Measurements from ENCODE around the gene ESPNL. TPM values are rescaled to one million over a fixed set of nuclear protein-coding genes. Genes with fewer than 3 reads are reported as not detected.

ESPNL gene
- total RNA-seq, 1 experiment from 2014 or later = 0.85 TPM

DNA sequence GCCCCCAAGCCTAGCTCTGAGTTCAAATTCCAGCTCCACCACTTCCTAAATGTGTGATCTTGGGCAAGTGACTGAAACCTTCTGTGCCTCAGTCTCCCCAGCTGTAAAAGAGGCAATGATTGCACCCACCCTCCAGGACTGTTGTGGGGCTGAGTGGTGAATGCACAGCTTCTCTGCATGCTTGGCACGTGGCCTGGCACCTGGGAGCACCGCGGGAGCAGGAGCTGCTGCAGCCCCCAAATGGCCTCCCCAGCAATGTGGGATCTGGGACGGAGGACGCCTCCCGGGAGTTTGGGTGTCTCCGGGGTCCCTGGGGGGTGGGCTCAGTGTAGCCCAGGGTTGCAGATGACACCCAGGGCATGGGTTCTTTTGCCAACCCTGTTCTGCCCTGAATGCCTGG lies 39.9 kb downstream of the ESPNL start:
- no peak for DNase-seq (ENCODE audit: low read depth)

- no peak for DNase-seq (ENCODE audit: low read depth)
Measured at GRCh38 chr2:238140721-238141540, 40.8 kb downstream of the ESPNL start.

GRCh38 chr2:238141541-238142318 lies 41.6 kb downstream of the ESPNL start:
- peak; percentile 61 for DNase-seq (ENCODE audit: low read depth)

GRCh38 chr2:238142382-238143205 lies 42.5 kb downstream of the ESPNL start:
- no peak for DNase-seq (ENCODE audit: low read depth)

GRCh38 chr2:238143239-238143951 lies 43.3 kb downstream of the ESPNL start:
- DNase-seq (ENCODE audit: low read depth) = peak; percentile 78

DNA sequence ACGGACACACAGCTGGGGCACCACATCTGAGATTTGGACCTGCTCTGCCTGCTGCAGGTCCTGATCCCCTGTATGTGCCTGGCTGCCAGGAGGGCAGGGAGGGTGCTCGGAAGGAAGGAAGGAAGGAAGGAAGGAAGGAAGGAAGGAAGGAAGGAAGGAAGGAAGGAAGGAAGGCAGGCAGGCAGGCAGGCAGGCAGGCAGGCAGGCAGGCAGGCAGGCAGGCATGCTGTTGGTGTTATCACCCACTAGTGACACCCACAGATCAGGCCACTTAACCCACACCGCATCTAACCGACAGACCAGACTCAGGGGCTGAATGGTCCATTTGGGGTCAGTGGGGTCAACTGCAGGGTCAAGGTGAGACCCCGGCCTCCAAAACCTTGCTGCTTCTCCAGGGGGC lies 44.1 kb downstream of the ESPNL start:
- DNase-seq (ENCODE audit: low read depth) = no peak

DNA sequence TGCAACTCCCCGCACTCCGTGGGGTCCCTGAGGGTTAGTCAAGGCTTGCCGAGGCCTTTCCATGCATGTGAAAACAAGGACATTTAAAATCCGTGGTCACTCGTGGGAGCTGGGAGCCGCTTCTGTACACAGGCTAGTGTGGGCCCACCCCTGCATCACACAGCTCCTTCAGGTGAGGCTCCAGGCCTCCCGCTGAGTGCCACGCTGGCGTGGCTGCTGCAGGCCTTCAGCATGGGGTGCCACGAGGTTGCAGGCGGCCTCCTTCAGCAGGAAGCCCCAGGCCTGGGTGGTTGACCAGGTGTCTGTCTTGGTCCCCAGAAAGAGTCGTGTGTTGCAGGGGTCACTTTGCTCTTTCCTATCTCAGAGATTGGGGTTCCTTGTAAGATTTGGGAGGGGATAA lies 44.9 kb downstream of the ESPNL start:
- no peak for DNase-seq (ENCODE audit: low read depth)

GRCh38 chr2:238145851-238146250 lies 45.7 kb downstream of the ESPNL start:
- DNase-seq (ENCODE audit: low read depth) = no peak

DNA sequence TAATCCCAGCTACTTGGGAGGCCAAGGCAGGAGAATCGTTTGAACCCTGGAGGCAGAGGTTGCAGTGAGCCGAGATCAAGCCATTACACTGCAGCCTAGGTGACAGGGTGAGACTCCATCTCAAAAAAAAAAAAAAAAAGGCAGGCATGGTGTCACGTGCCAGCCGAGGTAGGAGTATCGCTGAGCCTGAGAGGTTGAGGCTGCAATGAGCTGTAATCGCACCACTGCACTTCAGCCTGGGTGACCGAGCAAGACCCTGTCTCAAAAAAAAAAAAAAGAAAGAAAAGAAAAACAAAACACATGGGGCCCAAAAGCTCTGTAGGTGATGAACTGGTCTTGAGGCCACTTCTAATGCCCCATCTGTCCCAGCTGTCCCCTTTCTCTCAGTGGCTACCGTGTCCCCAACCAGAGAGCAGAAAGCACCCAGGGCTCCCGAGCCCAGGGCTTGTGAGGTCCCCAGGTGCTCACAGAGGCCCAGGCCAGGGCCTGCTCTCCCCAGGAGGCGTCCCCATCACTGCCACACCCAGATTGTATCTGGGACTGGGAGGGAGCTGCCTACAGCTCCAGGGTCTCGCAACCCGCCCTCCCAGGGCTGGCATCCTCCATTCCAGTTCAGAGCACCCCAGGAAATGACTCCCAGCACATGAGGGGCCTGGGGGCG lies 46.9 kb downstream of the ESPNL start:
- DNase-seq (ENCODE audit: low read depth) = no peak

GRCh38 chr2:238148981-238149380 lies 48.8 kb downstream of the ESPNL start:
- no peak for DNase-seq (ENCODE audit: low read depth)

DNA sequence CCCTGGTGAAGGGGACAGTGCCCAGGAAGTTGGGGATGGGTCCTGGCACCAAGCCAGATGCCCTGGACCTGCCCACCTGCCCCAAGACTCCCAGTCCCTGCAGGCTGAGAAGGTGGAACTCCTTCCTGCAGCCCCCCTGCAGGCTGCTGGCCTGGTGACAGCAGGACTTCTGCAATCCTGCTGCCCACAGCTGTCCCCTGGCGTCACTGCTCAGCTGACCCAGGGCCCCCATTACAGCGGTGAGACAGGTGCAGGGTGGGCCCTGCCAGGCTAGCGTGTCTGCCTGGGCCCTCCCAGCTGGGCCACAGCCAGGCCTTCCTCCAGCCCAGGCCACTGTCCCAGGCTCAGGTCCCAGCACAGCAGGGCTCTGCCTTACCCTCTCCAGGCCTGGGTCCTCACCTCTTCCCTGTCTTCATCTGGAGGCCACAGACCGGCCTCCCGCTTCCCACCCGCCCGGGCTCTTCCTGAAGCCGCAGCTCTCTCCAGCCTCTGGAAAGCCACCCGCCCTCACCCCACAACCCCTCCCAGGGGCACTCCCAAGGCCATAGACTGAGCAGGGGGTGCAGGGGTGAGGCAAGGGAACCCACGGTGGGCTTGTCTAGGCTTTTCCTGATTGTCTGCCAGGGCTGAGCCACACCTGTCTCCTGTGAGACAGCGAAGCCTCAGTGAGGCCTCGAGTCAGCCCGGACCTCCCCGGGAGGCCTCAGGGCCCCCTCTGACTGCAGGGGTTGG lies 49.9 kb downstream of the ESPNL start:
- DNase-seq (ENCODE audit: low read depth) = no peak

DNA sequence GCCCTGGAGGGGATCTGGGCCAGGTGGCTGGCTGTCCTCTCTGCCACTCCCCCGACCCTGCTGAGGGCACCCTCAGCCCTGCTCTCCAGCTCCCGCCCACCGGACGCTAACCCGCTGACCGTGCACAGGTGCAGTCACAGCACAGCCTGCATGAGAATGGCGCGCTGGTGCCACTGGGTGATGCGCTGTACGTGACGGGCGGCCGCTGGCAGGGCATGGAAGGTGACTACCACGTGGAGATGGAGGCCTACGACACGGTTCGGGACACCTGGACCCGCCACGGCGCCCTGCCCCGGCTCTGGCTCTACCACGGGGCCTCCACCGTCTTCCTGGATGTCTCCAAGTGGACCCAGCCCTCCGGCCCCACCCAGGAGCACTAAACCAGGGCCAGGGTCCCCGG lies 50.5 kb downstream of the ESPNL start:
- DNase-seq (ENCODE audit: low read depth) = no peak

GRCh38 chr2:238151205-238151604 lies 51.1 kb downstream of the ESPNL start:
- DNase-seq (ENCODE audit: low read depth) = no peak

DNA sequence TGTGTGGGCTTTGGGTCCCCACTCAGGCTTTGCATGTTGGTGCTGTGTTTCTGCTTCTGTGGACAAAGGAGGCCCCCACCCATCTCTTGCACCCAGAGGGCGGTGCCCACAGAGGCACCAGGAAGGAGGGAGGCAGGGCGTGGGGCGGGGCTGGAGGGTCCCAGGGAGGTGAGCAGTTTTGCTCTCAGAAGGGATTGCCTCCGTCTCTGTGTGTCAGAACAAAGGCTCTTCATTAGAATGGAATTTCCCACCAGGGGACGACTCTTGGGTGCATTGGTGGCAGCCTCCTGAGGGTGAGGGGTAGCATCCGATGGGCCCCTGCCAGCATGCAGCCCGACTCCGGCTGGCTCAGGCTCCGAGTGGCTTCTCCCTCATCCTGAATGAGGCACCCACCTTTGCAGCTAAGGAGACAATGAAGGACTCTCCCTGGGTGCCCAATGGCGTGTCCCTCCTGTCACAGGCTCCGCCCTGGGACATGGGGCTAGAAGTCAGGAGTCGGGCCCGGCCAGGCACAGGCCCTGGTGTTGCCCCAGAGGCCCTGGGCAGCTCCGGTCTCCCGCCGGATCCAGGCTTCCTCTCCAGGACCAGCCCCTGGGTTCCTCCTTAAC lies 51.6 kb downstream of the ESPNL start:
- DNase-seq (ENCODE audit: low read depth) = no peak

DNA sequence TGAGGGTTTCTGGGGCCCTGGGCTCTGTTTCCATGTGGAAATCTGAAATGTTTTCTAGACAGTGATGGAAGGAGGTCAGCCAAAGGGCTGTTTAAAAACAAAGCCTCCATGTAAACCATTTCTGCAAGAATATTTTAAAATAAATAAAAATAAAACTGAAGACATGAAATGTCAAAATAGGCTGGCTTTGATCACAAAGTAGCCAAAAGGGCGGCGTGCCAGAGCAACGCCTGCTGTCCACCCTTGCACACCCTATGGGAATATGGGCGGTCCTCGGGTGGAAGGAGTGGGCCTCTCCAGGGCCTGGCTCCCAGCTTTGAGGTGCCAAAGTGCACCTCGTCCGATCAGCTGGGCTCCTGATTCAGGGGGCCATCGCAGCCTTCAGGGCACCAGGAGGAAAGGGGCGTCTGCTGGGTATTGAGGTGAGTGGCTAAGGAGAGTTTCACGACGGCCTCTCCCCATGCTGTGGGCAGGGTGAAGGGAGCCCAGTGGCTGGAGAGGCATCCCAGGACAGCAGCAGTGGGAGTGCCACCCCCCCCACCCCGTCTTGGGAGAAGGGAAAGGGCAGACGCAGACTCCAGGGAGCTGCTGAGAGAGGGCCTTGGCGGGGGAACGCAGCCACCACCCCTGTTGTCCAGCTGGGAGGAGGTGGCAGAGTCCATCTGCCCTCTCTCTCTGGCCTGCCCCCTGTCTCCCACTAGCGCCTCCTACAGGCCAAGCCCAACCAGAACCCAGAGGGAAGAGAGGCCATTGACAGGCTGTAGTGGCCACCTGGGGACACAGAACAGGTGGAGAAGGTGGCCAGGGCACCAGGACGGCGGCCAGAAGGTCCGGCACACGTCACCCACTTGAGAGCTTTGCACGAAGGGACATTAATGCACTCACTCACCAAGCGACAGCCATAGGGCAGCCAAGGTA lies 52.9 kb downstream of the ESPNL start:
- DNase-seq (ENCODE audit: low read depth) = no peak

DNA sequence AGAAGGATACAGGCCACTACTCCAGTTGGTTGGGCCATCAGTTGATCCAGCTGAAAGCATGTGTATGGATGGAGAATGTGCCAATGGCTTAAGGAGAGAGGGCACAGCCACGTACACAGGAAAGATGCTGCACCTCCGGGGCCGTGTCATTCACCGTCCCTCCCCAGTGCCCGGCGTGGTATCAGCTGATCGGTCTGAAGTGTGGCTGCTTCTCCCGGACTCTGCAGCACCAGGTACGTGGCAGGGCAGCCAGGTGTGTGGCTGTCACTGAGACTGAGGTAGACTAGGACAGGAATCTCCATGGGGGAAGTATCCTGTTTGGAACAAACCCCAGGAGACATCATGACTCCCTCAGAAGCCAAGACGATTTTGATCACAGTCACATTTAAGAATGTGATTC lies 54.4 kb downstream of the ESPNL start:
- DNase-seq (ENCODE audit: low read depth) = no peak

DNA sequence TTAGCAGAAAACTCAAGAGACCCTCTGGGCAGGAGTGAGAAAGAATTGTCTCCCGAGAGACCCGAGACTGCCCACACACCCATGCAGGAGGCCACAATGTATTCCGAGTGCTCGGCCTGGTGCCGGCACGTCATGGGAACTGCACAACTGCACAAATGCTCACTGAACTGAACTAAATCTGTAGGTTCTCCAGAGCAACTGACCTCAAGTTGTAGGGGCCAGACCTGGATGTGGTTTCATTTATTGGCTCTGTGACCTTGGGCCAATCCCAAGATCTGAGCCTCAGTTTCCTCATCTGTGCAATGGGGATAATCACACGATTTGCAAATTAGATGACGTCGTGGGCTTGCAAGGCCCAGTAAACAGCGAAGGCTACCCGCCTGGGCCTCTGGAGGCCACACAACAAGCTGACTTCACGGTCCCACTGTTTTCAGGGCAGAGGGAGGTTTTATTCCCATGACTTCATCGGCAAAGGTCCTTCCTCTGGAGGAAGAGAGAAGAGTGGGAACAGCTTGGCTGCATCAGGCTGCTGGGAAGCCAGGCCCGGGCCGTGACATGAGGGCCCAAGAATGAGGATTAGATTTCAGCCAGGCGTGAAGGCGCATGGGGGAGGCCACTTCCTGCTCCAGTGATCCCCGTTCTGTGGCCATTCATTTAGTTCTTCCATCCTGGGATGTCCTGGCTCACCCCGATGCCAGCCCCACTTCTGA lies 55.1 kb downstream of the ESPNL start:
- DNase-seq (ENCODE audit: low read depth) = peak; percentile 44
